Measurements from ENCODE around the gene TMEM9.

DNA sequence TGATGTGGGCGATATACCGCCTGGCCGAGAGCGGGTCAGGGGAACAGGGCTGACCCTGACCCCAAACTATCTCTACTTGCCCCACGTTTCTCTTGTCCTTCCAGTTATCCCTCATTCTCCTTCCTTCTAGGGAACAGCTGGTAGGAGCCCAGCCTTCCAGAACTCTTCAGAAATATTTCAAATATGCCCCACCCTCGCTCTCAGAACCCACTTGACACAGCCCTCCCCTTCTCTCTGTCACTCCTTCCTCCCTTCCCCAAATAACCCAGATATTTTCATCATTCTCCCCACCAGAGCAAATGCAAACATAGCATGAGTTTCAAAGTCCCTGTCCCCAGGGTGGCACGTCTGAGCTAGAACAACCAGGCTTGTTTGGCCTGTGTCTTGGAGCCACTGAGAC is 43.1 kb downstream of the TMEM9 start:
- no peak for TF ChIP-seq EZH2phosphoT487 (IDR thresholded peaks at IDR 0.05; ENCODE audit: borderline replicate concordance, low read depth, low read length)
- TF ChIP-seq, protein P1, sequence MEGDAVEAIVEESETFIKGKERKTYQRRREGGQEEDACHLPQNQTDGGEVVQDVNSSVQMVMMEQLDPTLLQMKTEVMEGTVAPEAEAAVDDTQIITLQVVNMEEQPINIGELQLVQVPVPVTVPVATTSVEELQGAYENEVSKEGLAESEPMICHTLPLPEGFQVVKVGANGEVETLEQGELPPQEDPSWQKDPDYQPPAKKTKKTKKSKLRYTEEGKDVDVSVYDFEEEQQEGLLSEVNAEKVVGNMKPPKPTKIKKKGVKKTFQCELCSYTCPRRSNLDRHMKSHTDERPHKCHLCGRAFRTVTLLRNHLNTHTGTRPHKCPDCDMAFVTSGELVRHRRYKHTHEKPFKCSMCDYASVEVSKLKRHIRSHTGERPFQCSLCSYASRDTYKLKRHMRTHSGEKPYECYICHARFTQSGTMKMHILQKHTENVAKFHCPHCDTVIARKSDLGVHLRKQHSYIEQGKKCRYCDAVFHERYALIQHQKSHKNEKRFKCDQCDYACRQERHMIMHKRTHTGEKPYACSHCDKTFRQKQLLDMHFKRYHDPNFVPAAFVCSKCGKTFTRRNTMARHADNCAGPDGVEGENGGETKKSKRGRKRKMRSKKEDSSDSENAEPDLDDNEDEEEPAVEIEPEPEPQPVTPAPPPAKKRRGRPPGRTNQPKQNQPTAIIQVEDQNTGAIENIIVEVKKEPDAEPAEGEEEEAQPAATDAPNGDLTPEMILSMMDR (conservative IDR thresholded peaks at IDR 0.05; ENCODE audit: low read length) = no peak

All from OCI-LY7 (cell line).